SIG-M5 (cell line): ENCODE results near the gene FBXO3.
"Not testable (repeated sequence)": the region's sequence is repeated elsewhere in the genome, so short reads cannot be mapped to it uniquely, and the experiment has no call there.

Experiments
- DNase-seq: peaks from one replicate; lab custom pipeline; 2025; lab: John Stamatoyannopoulos, UW

The FBXO3 gene, protein sequence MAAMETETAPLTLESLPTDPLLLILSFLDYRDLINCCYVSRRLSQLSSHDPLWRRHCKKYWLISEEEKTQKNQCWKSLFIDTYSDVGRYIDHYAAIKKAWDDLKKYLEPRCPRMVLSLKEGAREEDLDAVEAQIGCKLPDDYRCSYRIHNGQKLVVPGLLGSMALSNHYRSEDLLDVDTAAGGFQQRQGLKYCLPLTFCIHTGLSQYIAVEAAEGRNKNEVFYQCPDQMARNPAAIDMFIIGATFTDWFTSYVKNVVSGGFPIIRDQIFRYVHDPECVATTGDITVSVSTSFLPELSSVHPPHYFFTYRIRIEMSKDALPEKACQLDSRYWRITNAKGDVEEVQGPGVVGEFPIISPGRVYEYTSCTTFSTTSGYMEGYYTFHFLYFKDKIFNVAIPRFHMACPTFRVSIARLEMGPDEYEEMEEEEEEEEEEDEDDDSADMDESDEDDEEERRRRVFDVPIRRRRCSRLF

DNA sequence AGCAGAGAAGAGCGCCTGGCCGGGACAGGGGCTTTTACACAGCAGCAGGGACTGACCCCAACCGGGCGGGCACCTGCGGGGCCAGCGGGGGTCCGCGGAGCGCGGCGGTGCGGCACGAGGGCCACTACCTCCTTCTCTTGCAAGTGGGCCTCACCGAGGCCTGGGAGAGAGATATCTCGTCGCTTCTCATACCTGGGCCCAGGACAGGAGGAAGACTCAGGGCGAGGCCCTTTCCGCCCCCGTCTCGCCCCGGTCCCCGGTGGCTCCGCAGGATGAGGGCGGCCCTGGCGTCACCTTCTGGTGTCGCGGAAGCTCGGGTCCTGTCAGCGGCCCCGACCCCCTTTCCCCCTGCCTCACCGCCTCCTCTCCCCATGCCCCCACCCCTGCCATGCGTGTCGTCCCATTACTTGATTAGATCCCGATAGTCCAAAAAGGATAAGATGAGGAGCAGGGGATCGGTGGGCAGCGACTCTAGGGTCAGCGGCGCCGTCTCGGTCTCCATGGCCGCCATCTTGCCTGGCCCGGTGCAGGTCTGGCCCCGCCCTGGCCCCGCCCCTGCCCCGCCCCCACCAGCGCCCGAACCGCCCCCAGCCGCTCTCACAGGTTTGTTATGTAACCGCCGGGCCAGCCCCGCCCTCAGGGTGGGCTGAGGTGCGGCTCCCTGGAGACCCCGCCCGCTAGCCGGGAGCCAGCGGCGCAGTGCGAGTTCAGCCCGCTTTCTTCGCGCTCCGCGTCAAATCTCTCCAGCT lies at the start of gene FBXO3:
TSS of gene FBXO3 (minus strand) at position 534 of the 749 bp plus-strand sequence. CDS start at position 511, 23 bp downstream.
- DNase-seq = no peak

DNA sequence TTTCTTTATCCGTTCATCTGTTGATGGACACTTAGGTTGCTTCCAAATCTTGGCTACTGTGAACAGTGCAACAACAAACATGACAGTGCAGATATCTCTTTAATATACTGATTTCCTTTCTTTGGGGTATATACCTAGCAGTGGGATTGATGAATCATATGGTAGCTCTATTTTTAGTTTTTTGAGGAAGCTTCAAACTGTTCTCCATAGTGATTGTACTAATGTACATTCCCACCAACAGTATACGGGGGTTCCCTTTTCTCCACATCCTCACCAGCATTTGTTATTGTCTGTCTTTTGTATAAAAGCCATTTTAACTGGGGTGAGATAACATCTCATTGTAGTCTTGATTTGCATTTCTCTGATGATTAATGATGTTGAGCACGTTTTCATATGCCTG lies 48.7 kb upstream of the FBXO3 start:
- DNase-seq = not testable (repeated sequence)

DNA sequence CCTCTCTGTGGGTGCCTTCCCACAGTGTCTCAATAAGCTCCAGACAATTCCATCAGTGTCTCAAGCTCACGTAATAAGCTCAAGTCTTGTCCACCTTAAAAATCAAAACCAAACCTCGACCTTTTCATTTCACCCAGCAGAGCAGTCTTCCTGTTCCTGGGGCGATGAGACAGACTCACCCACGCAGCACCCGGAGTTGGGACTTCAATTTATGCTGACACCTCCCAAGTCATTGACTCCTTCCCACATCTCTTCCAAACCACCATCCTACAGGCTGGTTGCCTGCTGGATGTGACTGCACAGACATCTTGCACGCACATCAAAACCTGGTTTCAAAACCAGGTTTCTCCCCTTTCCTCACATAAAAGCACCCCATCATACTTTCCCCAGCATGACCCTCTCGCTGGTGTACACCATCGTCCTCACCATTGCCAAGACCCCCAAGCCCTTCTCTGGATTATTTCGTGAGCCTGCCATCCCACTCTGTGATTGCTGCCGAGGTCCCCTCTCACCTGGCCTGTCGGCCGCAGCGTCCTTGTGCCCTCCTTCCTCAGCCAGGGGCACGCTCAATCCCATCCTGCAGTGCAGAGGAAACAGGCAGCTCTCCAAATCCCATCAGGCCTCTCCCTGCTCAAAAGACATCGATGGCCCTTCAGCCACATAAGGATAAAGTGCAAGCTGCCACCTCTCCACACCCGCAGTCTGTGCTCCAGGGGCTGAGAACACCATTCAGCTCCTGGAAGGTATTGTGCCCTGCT lies 45.1 kb upstream of the FBXO3 start:
- DNase-seq = no peak

DNA sequence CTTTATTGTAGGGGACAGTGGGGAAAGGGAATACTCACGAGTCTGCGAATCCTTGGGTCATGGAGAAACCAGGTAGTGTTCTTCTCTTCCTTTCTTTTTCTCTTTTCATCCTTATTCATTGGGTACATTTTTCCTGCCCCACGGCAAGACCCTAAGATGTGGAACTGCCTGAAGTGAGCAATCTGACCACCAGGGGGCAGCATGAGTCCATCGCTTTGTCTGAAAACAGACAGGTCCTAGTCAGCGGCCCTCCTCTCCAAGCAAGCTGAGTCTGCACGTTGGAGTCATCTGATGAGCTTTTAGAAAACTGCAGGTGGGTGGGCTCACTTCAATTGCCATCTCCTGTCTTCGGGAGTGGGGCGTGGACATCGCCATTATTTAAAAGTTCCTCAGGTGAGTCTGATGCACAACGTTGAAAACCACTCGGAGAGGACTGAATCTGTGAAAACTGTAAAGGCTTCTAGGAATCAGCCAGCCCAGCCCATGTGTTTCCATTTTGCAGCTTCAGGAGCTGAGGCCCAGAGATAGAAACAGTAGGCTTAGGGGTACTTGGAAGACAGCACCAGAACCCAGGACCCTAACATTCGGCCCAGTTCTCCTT lies 34.0 kb upstream of the FBXO3 start:
- DNase-seq = no peak

DNA sequence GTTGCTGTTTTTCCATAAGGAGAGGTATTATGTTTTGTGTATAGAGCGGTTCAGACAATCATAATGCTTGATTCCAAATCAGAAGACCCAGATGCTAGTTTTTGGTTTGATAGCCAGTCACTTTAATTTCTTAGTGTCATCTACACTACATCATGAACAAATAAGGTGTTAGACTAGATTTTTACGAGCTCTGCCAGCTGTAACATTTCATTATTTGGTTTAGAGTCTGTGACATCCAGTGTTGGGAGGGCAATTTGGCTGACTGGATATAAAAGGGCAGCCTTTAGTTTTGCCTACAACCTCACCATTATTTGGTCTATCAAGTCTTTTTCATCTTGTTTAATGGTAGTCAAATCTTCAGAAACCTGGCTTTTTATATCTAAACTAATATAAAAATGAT lies 30.2 kb upstream of the FBXO3 start:
- no peak for DNase-seq

DNA sequence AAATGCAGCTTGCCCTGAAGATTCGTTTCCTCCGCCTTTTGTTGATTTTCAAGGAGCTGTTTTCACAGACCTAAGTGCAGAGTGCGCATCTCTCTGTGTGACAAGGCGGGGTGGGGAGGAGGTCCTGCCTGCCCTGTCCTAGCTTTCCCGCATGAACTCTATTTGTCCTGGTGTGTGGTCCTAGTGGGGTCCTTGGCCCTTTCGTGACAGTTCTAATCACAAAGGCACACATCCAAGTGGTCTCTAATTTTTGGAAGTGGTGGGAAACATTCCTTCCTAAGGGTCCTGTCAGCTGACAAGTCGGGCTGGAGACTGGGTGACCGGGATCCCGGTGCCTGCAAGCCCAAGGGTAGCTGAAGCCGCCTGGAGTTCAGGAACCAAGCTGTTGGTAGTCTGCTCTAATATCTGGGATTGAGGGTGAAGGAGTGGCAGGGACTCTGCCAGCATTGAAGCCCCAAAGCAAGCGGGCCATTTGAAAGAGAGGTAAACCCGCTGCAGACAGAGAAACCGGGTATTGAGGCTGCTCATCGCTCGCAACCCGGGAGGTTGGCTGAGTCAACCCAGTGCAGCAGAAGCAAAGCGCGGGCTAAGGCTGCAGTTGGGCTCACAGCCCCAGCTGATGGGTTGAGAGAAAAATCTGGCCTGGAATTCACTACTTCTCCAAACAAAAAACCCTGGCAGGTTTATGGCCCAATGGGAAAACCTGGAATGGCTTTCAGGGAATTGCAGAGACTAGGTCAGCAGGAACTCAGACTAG lies 28.1 kb upstream of the FBXO3 start:
- no peak for DNase-seq

DNA sequence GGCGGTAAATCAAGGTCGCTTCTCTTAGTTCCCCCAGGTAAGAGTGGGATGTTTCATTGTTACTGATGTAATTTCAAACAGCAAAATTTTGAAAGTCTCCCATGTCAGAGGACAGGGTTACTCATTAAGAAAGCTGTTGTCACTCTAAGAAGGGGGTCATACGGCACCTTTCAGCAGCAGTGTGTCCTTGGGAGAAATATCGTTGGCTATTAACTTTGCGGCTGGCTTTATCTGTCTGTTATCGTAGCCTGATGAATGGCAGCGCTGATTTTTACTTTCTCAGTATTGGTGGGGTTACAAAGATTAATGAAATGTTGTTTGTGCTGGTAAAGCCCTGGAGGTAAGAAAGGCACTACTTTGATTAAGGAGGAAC lies 27.5 kb upstream of the FBXO3 start:
- DNase-seq = no peak

DNA sequence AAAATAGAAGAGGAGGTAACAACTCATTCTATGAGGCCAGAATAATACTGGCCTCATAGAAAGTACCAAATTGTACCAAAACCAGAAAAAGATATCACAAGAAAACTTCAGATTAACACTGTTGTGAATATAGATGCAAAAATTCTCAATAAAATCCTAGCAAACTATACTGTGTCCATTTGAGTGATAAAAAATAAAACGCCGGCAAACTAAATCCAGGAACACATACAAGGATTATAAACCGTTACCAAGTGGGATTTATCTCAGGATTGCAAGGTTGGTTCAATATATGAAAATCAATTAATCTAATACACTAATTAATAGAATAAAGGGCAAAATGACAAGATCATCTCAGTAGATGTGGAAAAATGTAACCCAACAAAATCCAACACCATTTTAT lies 23.6 kb upstream of the FBXO3 start:
- no peak for DNase-seq

DNA sequence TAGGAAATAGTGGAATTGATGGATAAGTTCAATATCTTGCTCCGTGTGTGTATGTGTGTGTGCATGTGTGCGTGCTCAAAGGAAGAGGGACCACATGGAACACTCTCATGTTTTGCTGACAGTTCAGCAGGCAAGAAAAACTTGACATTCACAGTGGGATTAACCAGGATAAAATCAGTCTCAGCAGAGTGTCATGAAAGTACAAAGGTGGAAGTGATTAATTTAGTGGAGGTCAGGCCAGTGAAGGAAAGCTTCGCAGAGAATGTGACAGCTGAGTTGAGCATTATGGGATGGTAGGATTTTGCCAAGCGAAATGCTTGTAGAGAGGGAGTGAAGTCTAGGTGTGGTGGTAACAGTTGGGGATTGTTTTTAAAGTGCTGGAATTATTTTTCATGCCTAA lies 15.7 kb upstream of the FBXO3 start:
- DNase-seq = no peak

DNA sequence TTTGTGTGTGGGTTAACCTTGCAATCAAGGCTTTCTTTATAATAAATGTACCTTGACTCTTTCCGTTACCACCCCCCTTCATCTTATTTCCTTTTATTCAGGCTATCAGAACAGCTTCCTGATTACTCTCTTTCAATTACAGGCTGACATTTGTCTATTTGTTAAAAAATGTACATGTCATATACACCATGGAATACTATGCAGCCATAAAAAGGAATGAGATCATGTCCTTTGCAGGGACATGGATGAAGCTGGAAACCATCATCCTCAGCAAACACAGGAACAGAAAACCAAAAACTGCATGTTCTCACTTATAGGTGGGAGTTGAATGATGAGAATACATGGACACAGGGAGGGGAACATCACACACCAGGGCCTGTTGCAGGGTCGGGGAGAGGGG lies 13.8 kb upstream of the FBXO3 start:
- DNase-seq = not testable (repeated sequence)

DNA sequence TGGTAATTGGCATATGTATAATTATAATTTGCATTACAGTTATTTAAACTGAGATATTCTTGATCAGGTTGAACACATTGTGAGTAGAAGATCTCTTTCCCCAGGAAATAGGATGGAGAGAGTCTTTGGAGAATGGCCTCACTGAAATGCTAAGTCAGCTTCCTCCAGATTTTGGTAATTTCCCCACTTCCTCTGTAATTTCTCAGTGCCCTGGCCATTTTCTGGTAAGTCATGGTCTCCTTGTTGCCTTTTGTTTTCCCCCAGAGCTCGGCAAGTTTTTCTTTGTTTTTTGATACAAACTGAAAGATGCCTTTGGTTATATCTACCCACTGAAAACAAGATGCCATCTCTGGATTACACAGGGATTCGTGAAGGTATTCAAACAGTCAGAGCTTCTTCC lies 12.8 kb upstream of the FBXO3 start:
- no peak for DNase-seq

DNA sequence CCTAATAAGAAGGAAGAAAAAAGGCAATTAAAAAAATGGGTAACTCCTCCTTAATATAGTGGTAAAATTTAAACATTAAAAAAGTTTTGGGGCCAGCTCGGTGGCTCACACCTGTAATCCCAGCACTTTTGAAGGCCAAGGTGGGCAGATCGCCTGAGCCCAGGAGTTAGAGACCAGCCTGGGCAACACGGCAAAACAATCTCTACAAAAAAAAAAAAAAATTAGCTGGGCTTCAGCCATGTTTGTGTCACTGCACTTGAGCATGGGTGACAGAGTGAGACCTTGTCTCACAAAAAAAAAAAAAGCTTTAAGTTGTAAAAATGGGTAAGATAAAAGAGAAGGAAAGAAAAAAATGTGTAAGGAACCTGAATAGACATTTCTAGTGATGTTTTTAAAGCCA lies 11.3 kb upstream of the FBXO3 start:
- no peak for DNase-seq

DNA sequence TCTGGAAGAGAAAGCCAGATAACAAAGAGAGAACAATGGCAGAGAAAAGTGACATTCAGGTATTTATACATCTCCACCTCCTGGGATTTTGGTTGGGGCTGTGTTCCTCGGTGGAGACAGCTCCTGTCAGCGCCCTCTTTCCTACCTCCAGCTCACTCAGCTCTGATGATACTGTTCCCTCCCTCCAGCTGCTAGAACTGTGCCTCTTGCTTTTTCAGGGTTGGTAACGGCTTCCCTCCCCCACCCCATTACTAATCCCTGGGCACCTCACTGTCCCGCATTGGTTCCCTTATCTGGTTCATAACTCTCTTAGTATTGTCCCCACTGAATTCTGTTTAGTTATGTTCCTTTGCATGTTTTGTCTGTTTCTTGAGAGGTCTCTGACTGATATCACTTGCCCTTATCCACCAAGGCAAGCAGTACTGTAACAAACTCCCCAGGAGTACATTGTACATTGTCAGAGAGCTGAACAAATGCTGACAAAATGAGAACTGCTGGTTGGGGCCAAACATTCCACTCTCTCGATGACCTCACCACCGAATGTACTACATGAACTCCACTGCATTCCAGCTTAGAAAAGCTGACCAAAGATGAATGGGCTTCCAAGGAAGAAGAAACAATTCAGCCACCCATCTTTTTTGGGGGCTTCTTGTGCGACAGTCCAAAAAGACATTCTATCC lies 5.7 kb upstream of the FBXO3 start:
- DNase-seq = no peak

DNA sequence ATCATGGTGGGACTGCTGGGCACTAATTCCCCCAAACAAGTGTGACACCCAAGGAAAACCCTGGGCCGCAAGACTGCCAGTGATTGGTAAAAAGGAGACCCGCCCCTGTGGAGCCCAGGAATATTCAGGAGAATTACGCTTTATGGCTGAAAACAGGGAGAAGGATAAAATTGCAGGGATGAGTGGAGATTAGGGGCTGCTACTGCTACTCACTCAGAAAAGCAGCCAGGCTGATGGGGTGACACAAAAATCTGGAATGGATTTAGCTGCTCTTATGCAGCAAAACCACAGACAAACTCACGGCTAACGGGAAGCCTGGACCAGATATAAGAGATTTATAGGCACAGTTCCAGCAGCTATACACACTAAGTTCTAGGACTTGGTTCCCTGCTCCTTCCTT lies 4.4 kb upstream of the FBXO3 start:
- DNase-seq = no peak

DNA sequence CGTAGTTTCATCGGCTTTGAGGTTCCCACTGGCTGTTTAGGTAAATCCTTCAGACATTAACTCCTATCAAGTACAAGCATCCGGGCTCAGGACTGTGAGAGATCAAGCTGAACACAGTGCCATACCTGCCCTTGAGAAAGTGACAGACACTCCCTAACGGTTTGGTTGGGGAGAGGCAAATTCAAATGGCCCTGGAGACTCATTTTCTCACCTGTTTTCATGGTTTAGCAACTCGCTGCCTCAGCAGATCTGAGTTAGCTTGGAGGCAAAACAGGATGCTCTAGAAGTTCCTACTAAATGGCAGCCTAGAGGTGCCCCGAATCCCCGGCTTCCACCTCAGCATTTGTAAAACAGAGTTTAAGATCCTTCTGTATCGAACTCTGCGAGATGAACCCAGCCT lies 3.6 kb upstream of the FBXO3 start:
- no peak for DNase-seq

DNA sequence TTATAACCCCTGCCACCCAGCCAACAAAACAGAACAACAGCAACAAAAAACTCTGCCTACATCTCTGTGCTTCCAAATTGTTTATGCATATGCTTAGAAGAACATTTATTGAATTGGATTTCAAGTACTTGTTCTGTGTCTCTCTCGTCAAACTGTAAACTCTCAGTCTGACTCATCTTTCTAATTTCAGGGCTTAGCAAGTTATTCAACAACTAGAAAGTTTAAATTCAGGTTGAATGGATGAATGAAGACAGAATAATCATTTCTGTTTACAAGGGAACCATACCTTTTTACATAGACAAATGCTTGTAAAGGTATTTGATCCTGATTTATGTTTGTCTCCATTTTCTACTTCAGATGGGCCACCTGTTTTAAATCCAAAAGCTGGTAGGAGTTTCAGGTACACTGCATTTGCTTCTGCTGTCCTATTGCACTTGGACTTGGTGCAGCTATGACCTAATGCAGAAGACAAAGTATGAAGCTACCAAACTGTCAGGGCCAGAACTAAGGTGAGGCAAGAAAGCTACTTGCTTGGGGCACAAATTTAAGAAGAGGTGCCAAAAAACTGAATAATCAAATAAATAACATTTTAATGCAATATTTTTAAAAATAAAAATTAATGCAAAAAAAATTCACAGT lies 1.6 kb upstream of the FBXO3 start:
- DNase-seq = no peak

DNA sequence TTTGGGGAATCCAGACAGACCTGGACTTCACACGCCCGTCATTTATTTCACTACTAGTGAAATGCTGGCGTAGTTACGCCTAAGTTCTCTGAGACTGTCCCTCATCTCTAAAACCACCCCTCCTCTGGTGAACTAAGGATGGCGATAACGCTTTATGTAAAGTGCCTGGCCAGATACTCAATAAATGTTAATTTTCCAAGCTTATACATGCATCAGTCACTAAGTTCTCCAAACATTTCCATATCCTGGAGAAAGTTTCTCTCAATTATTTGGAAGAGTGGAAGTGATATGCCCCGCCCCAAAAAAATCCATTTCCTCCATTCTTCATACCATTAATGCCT lies 1.1 kb upstream of the FBXO3 start:
- no peak for DNase-seq

DNA sequence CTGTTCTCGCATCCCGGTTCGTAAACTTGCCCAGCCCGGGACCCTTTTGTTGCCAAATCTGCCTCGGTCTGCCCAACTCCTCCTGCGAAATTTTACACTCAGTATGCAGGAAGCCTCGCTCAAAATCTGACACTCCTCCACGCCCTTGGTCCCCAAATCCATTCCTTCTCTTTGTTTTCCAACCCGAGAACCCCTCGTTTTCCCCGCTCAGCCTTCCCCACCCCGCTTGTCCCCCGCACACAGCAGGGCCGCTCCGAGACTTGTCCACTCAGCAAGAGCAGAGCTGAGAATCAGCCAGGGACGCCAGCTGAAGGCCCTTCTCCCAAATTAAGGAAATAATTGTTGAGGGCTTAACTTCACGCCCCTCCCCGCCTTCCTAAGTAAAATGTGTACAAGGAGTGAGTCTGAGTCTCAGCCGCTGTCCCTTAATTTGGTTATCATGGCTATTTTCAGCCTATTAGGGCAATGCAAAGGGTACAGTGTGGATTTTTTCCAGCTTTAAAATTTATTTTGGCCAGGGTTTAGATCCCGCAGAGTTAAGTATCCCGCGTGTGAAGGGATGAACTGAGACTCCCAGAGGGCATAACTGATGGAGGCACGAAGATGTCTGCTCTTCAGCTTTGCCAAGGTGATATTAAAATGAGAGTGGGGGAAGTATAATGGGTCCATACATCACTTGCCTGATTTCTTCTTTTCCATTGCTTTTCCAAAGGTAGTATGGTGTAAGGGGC lies 581 bp upstream of the FBXO3 start:
- DNase-seq = no peak

DNA sequence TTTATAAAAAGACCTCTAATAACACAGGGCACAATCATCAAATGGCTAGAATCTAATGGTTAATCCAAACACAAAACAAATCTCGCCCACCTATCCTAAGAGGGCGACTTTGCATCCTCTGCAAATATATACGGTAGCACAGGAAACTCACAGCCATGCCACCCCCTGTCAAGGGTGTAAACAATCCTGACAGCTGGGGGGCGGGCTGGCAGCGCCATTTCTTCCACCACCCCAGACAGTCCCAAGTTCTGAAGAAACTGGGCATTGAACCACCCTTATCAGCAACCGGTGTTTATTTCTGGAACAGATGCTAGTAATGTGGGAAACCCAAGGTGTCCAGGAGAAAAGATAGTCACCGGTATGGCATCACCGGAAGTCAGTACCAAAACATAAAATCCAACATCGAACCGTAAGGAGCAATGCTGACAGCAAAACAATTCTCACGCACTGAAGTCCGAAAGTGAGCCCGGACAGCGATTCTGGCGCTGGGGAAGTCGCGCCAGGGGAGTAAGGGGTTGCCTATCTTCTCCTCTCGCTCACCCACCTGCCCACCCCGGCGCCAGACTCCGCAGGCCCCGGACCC lies 825 bp downstream of the FBXO3 start:
- DNase-seq = no peak

DNA sequence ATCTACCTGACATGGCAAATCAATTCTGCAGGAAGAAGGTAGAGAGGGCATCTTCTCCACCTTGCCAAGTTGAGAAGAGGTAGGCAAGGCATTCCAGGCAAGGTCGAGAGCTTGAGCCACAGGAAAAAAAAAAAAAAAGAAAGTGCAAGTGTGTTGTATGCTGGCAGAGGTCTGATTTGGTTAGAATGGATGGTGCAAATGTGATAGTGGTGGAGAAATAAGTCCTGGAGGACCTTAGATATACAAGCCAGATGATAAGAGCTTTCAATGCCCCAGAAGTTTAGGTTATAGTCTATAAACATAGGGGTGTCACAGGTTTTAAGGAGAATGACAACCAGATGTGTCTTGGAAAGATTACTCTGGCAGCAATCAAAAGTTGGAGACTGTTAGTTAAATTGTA lies 1.4 kb downstream of the FBXO3 start:
- no peak for DNase-seq
